HCT116 (cell line): ENCODE results near the gene ZNF568. TPM values are rescaled to one million over a fixed set of nuclear protein-coding genes. Genes with fewer than 3 reads are reported as not detected.

Experiments used
- ATAC-seq: fragments of 200-7000 bp; cut with Tn5 transposase; 2 replicates; pipeline ENCODE4 v1.9.1; 2020; ENCODE audit warnings: mild to moderate bottlenecking, moderate library complexity
- BruUV-seq: library from RNA; stranded (reverse); fragments of 400-500 nt; replicated peaks from 2 replicates; lab custom pipeline; 2021; lab: Mats Ljungman, UMichigan
- CTCF ChIA-PET: fragments of 300-600 bp; sonication (Branson Sonifier 250); formaldehyde crosslinking; loops from one replicate; lab custom pipeline; 2021; ENCODE audit warnings: antibody characterized with exemption; lab: Charles Lee
- POLR2A ChIA-PET: fragments of 300-600, 350-600 bp; sonication (Branson Sonifier 250); formaldehyde crosslinking; loops from one replicate; lab custom pipeline; 2021; ENCODE audit warnings: antibody characterized with exemption; lab: Charles Lee
- RAD21 ChIA-PET, 2 experiments: fragments of 300-600 bp; sonication (Branson Sonifier 250); formaldehyde crosslinking; loops; one replicate each; lab custom pipeline; 2023; ENCODE audit warnings: low total read pairs in 2 of 2; ENCODE audit not compliant: uncharacterized antibody in 2 of 2, unreplicated experiment in 2 of 2, low non-redundant PET in 1 of 2; lab: Charles Lee
- DNase-seq: peaks from one replicate; pipeline ENCODE4 v3.0.0-alpha.2; 2010; ENCODE audit warnings: low read depth, low spot score
- H2AFZ ChIP-seq: fragments of 200-600 bp; shearing (Covaris generic), sonication (generic); 2 replicates; pipeline ENCODE4 v1.6.1; 2017; ENCODE audit warnings: low read depth, mixed run types, mixed read lengths, antibody characterized with exemption, low read length; ENCODE audit not compliant: poor library complexity, severe bottlenecking
- H3K27ac ChIP-seq: 2 replicates; pipeline ENCODE4 v1.5.1; 2012; ENCODE audit warnings: low read depth, low read length
- H3K27me3 ChIP-seq: fragments of 200-600 bp; sonication (generic); 2 replicates; pipeline ENCODE4 v1.6.1; 2016; ENCODE audit warnings: mixed run types, low read length, mixed read lengths; ENCODE audit not compliant: insufficient read depth
- H3K36me3 ChIP-seq, 2 experiments: fragments of 200-500 bp in 1 of 2; fragments of 200-600 bp in 1 of 2; sonication (Bioruptor generic) in 1 of 2; sonication (generic) in 1 of 2; 2 replicates each; pipeline versions ENCODE4 v1.5.1 to v1.6.1; 2014 to 2016; ENCODE audit warnings: low read length in 2 of 2, inconsistent platforms in 1 of 2, mixed read lengths in 1 of 2, mixed run types in 1 of 2; ENCODE audit not compliant: insufficient read depth in 2 of 2, control insufficient read depth in 1 of 2
- H3K4me1 ChIP-seq, 2 experiments: fragments of 200-600 bp in 1 of 2; sonication (generic) in 1 of 2; 2 replicates each; pipeline versions ENCODE4 v1.5.1 to v1.6.1; 2012 to 2017; ENCODE audit warnings: low read length in 2 of 2, inconsistent platforms in 1 of 2, mild to moderate bottlenecking in 1 of 2, mixed read lengths in 1 of 2, mixed run types in 1 of 2, moderate library complexity in 1 of 2; ENCODE audit not compliant: insufficient read depth in 2 of 2, control insufficient read depth in 1 of 2
- H3K4me2 ChIP-seq: fragments of 200-600 bp; sonication (generic); 2 replicates; pipeline ENCODE4 v1.6.1; 2017; ENCODE audit warnings: mixed run types, low read length, mixed read lengths
- H3K4me3 ChIP-seq, 2 experiments: fragments of 200-600 bp in 1 of 2; sonication (generic) in 1 of 2; replicated peaks in 1 of 2; 2 replicates each; pipeline ENCODE4 v1.5.1; 2011 to 2016; ENCODE audit warnings: low read length in 2 of 2, control low read depth in 1 of 2, low read depth in 1 of 2, mild to moderate bottlenecking in 1 of 2, mixed read lengths in 1 of 2, mixed run types in 1 of 2
- H3K79me2 ChIP-seq: fragments of 200-600 bp; sonication (generic); 2 replicates; pipeline ENCODE4 v1.6.1; 2017; ENCODE audit warnings: mild to moderate bottlenecking, mixed run types, low read length, moderate library complexity, mixed read lengths; ENCODE audit not compliant: insufficient read depth
- H3K9ac ChIP-seq: fragments of 200-600 bp; sonication (generic); 2 replicates; pipeline ENCODE4 v1.6.1; 2016; ENCODE audit warnings: low read length, mixed read lengths
- H3K9me2 ChIP-seq: fragments of 200-600 bp; sonication (generic), shearing (Covaris generic); 2 replicates; pipeline ENCODE4 v1.6.1; 2017; ENCODE audit warnings: mixed run types, mild to moderate bottlenecking, moderate library complexity; ENCODE audit not compliant: insufficient read depth
- H3K9me3 ChIP-seq, 2 experiments: fragments of 200-500 bp in 1 of 2; fragments of 200-600 bp in 1 of 2; sonication (Bioruptor generic) in 1 of 2; sonication (generic) in 1 of 2; 2 replicates each; pipeline ENCODE4 v1.6.1; 2014 to 2017; ENCODE audit warnings: low read length in 2 of 2, mixed read lengths in 2 of 2, inconsistent platforms in 1 of 2, low read depth in 1 of 2, mild to moderate bottlenecking in 1 of 2, mixed run types in 1 of 2, moderate library complexity in 1 of 2; ENCODE audit not compliant: control insufficient read depth in 1 of 2, insufficient read depth in 1 of 2
- H4K20me1 ChIP-seq: fragments of 200-600 bp; sonication (generic), shearing (Covaris generic); 2 replicates; pipeline ENCODE4 v1.6.1; 2017; ENCODE audit warnings: mixed run types, mild to moderate bottlenecking, moderate library complexity; ENCODE audit not compliant: insufficient read depth
- CBX3 ChIP-seq: IDR thresholded peaks from 2 replicates; pipeline ENCODE4 v1.6.1; 2012; ENCODE audit warnings: low read depth
- EGR1 ChIP-seq: IDR thresholded peaks from 2 replicates; pipeline ENCODE4 v1.6.1; 2012; ENCODE audit warnings: low read depth
- EZH2 ChIP-seq: fragments of 200-600 bp; sonication (generic); IDR thresholded peaks from 2 replicates; pipeline ENCODE4 v1.6.1; 2017; ENCODE audit warnings: antibody characterized with exemption, mixed run types
- EZH2phosphoT487 ChIP-seq: fragments of 200-600 bp; IDR thresholded peaks from 2 replicates; pipeline ENCODE4 v1.6.1; 2018; ENCODE audit warnings: antibody characterized with exemption, borderline replicate concordance
- JUND ChIP-seq: IDR thresholded peaks from 2 replicates; pipeline ENCODE4 v1.6.1; 2012
- POLR2A ChIP-seq: IDR thresholded peaks from 2 replicates; pipeline ENCODE4 v1.7.0; 2011; ENCODE audit warnings: borderline replicate concordance; ENCODE audit not compliant: insufficient read depth, insufficient read length; ENCODE audit errors: extremely low read depth
- POLR2AphosphoS5 ChIP-seq: IDR thresholded peaks from 2 replicates; pipeline ENCODE4 v1.6.1; 2011; ENCODE audit warnings: mild to moderate bottlenecking, low read depth, low read length, moderate library complexity
- RAD21 ChIP-seq: IDR thresholded peaks from 2 replicates; pipeline ENCODE4 v1.6.1; 2012; ENCODE audit warnings: low read depth, mild to moderate bottlenecking
- SIN3A ChIP-seq: IDR thresholded peaks from 2 replicates; pipeline ENCODE4 v1.6.1; 2012; ENCODE audit warnings: low read depth
- SP1 ChIP-seq: IDR thresholded peaks from 2 replicates; pipeline ENCODE4 v1.6.1; 2012; ENCODE audit warnings: low read depth
- TCF7L2 ChIP-seq: IDR thresholded peaks from 2 replicates; pipeline ENCODE4 v1.7.0; 2011; ENCODE audit warnings: borderline replicate concordance, inconsistent platforms; ENCODE audit not compliant: insufficient read depth, insufficient read length; ENCODE audit errors: extremely low read depth
- ZFX ChIP-seq: fragments of 450-650 bp; IDR thresholded peaks from 2 replicates; pipeline ENCODE4 v1.6.1; 2017
- intact Hi-C: fragments of 100-400 bp; cut with micrococcal nuclease; formaldehyde crosslinking; loops from 2 replicates; pipeline ENCODE4 v1.10.0; 2022
- total RNA-seq: library from RNA; stranded (reverse); gene quantifications from one replicate; pipeline ENCODE4 v1.2.1, GENCODE V29; 2021; ENCODE audit not compliant: unreplicated experiment
- TF ChIP-seq, protein P1 (sequence below): IDR thresholded peaks from 2 replicates; pipeline ENCODE4 v1.6.1; 2011; ENCODE audit warnings: mild to moderate bottlenecking, low read length, moderate library complexity; ENCODE audit not compliant: insufficient replicate concordance; ENCODE audit errors: extremely low read depth
- TF ChIP-seq, protein P2 (sequence below): IDR thresholded peaks from 2 replicates; pipeline ENCODE4 v1.6.1; 2012
- TF ChIP-seq, protein P3 (sequence below), 3 experiments: fragments of 200-600 bp in 1 of 3; sonication (generic) in 1 of 3; IDR thresholded peaks in 2 of 3; conservative IDR thresholded peaks in 1 of 3; 2 replicates each; pipeline ENCODE4 v1.5.1; 2012 to 2017; ENCODE audit warnings: low read depth in 2 of 3, low read length in 2 of 3, antibody characterized with exemption in 1 of 3, borderline replicate concordance in 1 of 3, control low read depth in 1 of 3, mild to moderate bottlenecking in 1 of 3, mixed read lengths in 1 of 3, mixed run types in 1 of 3, moderate library complexity in 1 of 3; ENCODE audit not compliant: insufficient read depth in 1 of 3
- TF ChIP-seq, protein P4 (sequence below): IDR thresholded peaks from 2 replicates; pipeline ENCODE4 v1.6.1; 2012

ZNF568 gene
- total RNA-seq, 1 experiment from 2014 or later: not detected

DNA sequence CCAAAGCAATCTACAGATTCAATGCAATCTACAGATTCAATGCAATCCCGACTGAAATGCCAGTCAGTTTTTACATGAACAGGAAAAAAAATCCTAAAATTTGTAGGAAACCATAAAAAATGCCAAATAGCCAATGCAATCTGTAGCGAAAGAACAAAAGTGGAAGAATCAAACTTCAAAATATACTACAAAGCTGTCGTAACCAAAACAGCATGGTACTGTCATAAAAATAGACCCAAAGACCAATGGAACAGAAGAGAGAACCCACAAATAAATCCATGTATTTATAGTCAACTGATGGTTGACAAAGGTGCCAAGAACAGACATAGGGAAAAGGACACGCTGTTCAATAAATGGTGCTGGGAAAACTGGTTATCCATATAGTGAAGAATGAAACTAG, 17.7 kb upstream of the ZNF568 start:
- H4K20me1 ChIP-seq: no peaks in the 10 kb centered on the region
- DNase-seq (no peak), ATAC-seq (no peak)
- no peak overlapping the region for H2AFZ ChIP-seq
- H3K79me2 ChIP-seq: no peaks in the 10 kb centered on the region
- H3K9me3 ChIP-seq: peaks cover 28 to 38% of the 10 kb centered on the region in 2 experiments; a peak in 3 of 4 replicates
- TF ChIP-seq TCF7L2 (no peak), ZFX (no peak), JUND (no peak), SIN3A (no peak), EZH2phosphoT487 (no peak), POLR2AphosphoS5 (no peak), SP1 (no peak), CBX3 (no peak), EGR1 (no peak), EZH2 (no peak), RAD21 (no peak), POLR2A (no peak)
- TF ChIP-seq, protein P1, sequence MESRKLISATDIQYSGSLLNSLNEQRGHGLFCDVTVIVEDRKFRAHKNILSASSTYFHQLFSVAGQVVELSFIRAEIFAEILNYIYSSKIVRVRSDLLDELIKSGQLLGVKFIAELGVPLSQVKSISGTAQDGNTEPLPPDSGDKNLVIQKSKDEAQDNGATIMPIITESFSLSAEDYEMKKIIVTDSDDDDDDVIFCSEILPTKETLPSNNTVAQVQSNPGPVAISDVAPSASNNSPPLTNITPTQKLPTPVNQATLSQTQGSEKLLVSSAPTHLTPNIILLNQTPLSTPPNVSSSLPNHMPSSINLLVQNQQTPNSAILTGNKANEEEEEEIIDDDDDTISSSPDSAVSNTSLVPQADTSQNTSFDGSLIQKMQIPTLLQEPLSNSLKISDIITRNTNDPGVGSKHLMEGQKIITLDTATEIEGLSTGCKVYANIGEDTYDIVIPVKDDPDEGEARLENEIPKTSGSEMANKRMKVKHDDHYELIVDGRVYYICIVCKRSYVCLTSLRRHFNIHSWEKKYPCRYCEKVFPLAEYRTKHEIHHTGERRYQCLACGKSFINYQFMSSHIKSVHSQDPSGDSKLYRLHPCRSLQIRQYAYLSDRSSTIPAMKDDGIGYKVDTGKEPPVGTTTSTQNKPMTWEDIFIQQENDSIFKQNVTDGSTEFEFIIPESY: no peak
- TF ChIP-seq, protein P2, sequence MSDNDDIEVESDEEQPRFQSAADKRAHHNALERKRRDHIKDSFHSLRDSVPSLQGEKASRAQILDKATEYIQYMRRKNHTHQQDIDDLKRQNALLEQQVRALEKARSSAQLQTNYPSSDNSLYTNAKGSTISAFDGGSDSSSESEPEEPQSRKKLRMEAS: no peak
- TF ChIP-seq, protein P3, sequence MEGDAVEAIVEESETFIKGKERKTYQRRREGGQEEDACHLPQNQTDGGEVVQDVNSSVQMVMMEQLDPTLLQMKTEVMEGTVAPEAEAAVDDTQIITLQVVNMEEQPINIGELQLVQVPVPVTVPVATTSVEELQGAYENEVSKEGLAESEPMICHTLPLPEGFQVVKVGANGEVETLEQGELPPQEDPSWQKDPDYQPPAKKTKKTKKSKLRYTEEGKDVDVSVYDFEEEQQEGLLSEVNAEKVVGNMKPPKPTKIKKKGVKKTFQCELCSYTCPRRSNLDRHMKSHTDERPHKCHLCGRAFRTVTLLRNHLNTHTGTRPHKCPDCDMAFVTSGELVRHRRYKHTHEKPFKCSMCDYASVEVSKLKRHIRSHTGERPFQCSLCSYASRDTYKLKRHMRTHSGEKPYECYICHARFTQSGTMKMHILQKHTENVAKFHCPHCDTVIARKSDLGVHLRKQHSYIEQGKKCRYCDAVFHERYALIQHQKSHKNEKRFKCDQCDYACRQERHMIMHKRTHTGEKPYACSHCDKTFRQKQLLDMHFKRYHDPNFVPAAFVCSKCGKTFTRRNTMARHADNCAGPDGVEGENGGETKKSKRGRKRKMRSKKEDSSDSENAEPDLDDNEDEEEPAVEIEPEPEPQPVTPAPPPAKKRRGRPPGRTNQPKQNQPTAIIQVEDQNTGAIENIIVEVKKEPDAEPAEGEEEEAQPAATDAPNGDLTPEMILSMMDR (IDR thresholded peaks at IDR 0.05 in 2 of 3, conservative IDR thresholded peaks at IDR 0.05 in 1 of 3; ENCODE audit: borderline replicate concordance in 1 of 3, insufficient read depth in 1 of 3, low read depth in 2 of 3, low read length in 2 of 3): no peak
- TF ChIP-seq, protein P4, sequence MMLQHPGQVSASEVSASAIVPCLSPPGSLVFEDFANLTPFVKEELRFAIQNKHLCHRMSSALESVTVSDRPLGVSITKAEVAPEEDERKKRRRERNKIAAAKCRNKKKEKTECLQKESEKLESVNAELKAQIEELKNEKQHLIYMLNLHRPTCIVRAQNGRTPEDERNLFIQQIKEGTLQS: no peak
- no peaks in the 10 kb centered on the region for H3K36me3 ChIP-seq
- ChIA-PET RAD21 (no interaction called here), CTCF (no interaction called here), POLR2A (no interaction called here)
- no peaks in the 10 kb centered on the region for H3K27me3 ChIP-seq
- intact Hi-C loops: no loop called here
- H3K4me2 ChIP-seq: no peak overlapping the region
- no TSS peak for BruUV-seq
- H3K4me3 ChIP-seq: no peak overlapping the region
- H3K9me2 ChIP-seq: no peaks in the 10 kb centered on the region
- no peak overlapping the region for H3K27ac ChIP-seq
- no peaks in the 10 kb centered on the region for H3K4me1 ChIP-seq
- H3K9ac ChIP-seq: no peak overlapping the region
